ENCODE data around the gene TRIM17. TPM values are rescaled to one million over a fixed set of nuclear protein-coding genes. Genes with fewer than 3 reads are reported as not detected.

TRIM17 gene
- total and polyA plus RNA-seq, 2 of the 13 experiments (the other 11 are each of a cell fraction or from before 2014, with no cell fraction given) = 0.32 to 0.64 TPM

GRCh38 chr1:228410015-228410414 lies 6.6 kb downstream of the TRIM17 start (continued):
- TF ChIP-seq ZNF646 (CRISPR knock-in tag; IDR thresholded peaks at IDR 0.05) (no peak), CEBPB (IDR thresholded peaks at IDR 0.05; ENCODE audit: borderline replicate concordance, low read depth, low read length) (peak; percentile 85), HNRNPK (IDR thresholded peaks at IDR 0.05; ENCODE audit: low read depth, low read length, poor library complexity, severe bottlenecking) (no peak), ZFP62 (CRISPR knock-in tag; IDR thresholded peaks at IDR 0.05) (no peak), HNF4A (CRISPR knock-in tag; IDR thresholded peaks at IDR 0.05) (0 out of 2 replicates have a peak, but pooled peaks have one; percentile 18), BCL6 (CRISPR knock-in tag; IDR thresholded peaks at IDR 0.05) (peak; percentile 36; the same call in 1 of the 2 replicates), ZBTB43 (CRISPR knock-in tag; conservative IDR thresholded peaks at IDR 0.05) (no peak), GLI4 (CRISPR knock-in tag; IDR thresholded peaks at IDR 0.05; ENCODE audit: borderline replicate concordance) (no peak), KLF12 (CRISPR knock-in tag; IDR thresholded peaks at IDR 0.05; ENCODE audit: borderline replicate concordance) (no peak), SRSF1 (optimal IDR thresholded peaks at IDR 0.05; ENCODE audit: low read depth, low read length) (no peak), ZBTB33 (CRISPR knock-in tag; IDR thresholded peaks at IDR 0.05) (peak; percentile 23; the same call in 1 of the 2 replicates), E2F5 (CRISPR knock-in tag; conservative IDR thresholded peaks at IDR 0.05) (no peak), MXD1 (CRISPR knock-in tag; IDR thresholded peaks at IDR 0.05) (no peak), FOXK1 (CRISPR knock-in tag; IDR thresholded peaks at IDR 0.05; ENCODE audit: borderline replicate concordance, low read depth) (no peak), ZXDC (CRISPR knock-in tag; IDR thresholded peaks at IDR 0.05) (no peak)
